Neural crest cell (in vitro differentiated cells): ENCODE measurements around the gene CNBD2. TPM values are rescaled to one million over a fixed set of nuclear protein-coding genes. Genes with fewer than 3 reads are reported as not detected.

Experiments
- DNase-seq: peaks from one replicate; pipeline ENCODE4 v3.0.0; 2021; ENCODE audit warnings: low read depth, mixed read lengths, low spot score
- H3K27ac Mint-ChIP-seq: one replicate; pipeline ENCODE4 v1.8.0; 2021; ENCODE audit warnings: mild to moderate bottlenecking, mixed read lengths; ENCODE audit not compliant: unreplicated experiment
- H3K27me3 Mint-ChIP-seq: 2 replicates; pipeline ENCODE4 v1.8.0; 2021; ENCODE audit warnings: low read depth, mild to moderate bottlenecking, mixed read lengths
- H3K36me3 Mint-ChIP-seq: 2 replicates; pipeline ENCODE4 v1.8.0; 2021; ENCODE audit warnings: low read depth, mild to moderate bottlenecking, mixed read lengths
- H3K4me1 Mint-ChIP-seq: 2 replicates; pipeline ENCODE4 v1.8.0; 2021; ENCODE audit warnings: mixed read lengths
- H3K4me3 Mint-ChIP-seq: one replicate; pipeline ENCODE4 v1.8.0; 2021; ENCODE audit warnings: mild to moderate bottlenecking, mixed read lengths
- H3K9me3 Mint-ChIP-seq: 2 replicates; pipeline ENCODE4 v1.8.0; 2021; ENCODE audit warnings: mixed read lengths
- total RNA-seq: library from RNA; stranded (reverse); gene quantifications from 2 replicates; pipeline ENCODE4 v1.2.1, GENCODE V29; 2021
- TF ChIP-seq, protein P1 (sequence below): fragments of 200-600 bp; sonication (generic); conservative IDR thresholded peaks from 2 replicates; pipeline ENCODE4 v1.5.0; 2021; ENCODE audit warnings: antibody characterized with exemption, mild to moderate bottlenecking

The CNBD2 gene
- total RNA-seq, 1 donor from 2014 or later, result 7.4 TPM

DNA sequence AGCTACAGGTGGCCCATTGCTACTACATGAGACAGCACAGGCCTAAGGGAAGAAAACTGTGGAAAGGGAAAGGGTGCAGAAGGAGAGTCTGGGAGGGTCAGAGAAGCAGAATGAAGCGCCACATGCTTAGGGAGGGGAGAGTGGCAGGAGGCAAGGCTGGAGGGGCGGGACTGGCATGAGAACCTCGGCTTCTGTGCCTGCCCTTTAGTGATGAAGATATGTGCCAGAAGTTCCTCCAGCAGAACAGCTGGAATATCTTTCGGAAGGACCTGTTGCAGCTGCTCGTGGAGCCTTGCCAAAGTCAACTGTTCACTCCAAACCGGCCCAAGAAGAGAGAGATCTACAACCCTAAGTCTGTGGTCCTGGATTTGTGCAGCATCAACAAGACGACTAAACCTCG is 61.8 kb downstream of the CNBD2 start:
- Mint-ChIP-seq H3K9me3 (no peaks in the 10 kb centered on the region), H3K4me3 (no peak overlapping the region), H3K4me1 (no peaks in the 10 kb centered on the region), H3K36me3 (no peaks in the 10 kb centered on the region), H3K27ac (no peak overlapping the region), H3K27me3 (no peaks in the 10 kb centered on the region)
- no peak for DNase-seq
- TF ChIP-seq, protein P1, sequence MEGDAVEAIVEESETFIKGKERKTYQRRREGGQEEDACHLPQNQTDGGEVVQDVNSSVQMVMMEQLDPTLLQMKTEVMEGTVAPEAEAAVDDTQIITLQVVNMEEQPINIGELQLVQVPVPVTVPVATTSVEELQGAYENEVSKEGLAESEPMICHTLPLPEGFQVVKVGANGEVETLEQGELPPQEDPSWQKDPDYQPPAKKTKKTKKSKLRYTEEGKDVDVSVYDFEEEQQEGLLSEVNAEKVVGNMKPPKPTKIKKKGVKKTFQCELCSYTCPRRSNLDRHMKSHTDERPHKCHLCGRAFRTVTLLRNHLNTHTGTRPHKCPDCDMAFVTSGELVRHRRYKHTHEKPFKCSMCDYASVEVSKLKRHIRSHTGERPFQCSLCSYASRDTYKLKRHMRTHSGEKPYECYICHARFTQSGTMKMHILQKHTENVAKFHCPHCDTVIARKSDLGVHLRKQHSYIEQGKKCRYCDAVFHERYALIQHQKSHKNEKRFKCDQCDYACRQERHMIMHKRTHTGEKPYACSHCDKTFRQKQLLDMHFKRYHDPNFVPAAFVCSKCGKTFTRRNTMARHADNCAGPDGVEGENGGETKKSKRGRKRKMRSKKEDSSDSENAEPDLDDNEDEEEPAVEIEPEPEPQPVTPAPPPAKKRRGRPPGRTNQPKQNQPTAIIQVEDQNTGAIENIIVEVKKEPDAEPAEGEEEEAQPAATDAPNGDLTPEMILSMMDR, result no peak

DNA sequence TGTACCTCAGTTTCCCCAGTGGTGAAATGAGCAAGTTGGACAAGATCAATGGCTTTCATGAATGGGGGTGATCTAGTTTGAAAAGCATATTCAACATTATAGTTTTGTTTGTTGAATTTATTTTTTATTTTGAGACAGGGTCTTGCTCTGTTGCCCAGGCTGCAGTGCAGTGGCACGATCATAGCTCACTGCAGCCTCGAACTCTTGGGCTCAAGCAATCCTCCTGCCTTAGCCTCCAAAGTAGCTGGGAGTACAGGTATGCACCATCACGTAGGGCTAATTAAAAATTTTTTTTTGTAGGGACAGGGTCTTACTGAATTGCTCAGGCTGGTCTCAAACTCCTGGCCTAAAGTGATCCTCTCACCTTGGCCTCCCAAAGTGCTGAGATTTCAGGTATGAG is 63.4 kb downstream of the CNBD2 start:
- Mint-ChIP-seq H3K4me3 (no peak overlapping the region), H3K4me1 (no peaks in the 10 kb centered on the region)
- DNase-seq, result no peak

DNA sequence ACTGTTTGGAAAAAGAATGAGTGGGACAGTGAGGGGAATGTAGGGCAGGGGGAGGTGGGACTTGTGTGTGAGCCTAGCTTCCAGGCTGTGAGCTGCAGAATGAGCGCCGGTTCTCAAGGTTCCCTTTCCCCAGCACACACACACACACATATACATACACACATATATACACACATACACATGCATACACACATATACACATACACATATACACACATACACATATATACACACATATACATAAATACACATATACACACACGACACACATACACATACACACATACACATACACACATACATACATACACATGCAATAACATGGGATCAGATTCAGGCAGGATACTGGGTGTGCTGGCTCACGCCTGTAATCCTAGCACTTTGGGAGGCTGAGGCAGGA is 66.5 kb downstream of the CNBD2 start:
- Mint-ChIP-seq H3K27me3 (no peaks in the 10 kb centered on the region), H3K9me3 (no peaks in the 10 kb centered on the region), H3K4me1 (no peaks in the 10 kb centered on the region), H3K4me3 (no peak overlapping the region), H3K27ac (no peak overlapping the region), H3K36me3 (no peaks in the 10 kb centered on the region)
- TF ChIP-seq, protein P1, result no peak
- DNase-seq, result no peak

More for the DNA sequence above, 63.4 kb downstream of the CNBD2 start:
- H3K27ac Mint-ChIP-seq, result no peak overlapping the region
- H3K9me3 Mint-ChIP-seq, result no peaks in the 10 kb centered on the region
- no peaks in the 10 kb centered on the region for H3K36me3 Mint-ChIP-seq
- TF ChIP-seq, protein P1, result no peak
- H3K27me3 Mint-ChIP-seq, result no peaks in the 10 kb centered on the region

DNA sequence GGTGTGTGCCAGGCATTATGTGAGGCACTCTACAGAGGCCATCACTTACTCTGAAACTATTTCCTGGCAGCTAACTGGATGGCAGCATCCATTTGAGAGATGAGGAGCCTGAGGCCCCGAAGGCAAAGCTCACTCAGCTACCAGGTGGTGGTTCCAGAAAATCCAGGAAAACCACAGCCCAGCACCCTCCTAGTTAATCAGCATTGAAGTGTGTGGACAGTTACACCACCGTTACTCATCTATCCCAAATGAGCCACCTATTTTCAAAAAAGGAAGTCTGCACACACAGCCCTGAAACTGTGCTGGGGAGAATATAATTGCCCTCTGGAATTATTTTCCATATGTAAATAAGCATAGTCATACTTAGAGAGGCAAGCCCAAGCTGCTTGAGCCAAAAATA is 67.4 kb downstream of the CNBD2 start:
- Mint-ChIP-seq H3K27me3 (no peaks in the 10 kb centered on the region), H3K9me3 (no peaks in the 10 kb centered on the region), H3K27ac (no peak overlapping the region), H3K36me3 (peaks cover 4% of the 10 kb centered on the region), H3K4me1 (no peaks in the 10 kb centered on the region), H3K4me3 (no peak overlapping the region)
- TF ChIP-seq, protein P1, result no peak
- DNase-seq, result no peak

DNA sequence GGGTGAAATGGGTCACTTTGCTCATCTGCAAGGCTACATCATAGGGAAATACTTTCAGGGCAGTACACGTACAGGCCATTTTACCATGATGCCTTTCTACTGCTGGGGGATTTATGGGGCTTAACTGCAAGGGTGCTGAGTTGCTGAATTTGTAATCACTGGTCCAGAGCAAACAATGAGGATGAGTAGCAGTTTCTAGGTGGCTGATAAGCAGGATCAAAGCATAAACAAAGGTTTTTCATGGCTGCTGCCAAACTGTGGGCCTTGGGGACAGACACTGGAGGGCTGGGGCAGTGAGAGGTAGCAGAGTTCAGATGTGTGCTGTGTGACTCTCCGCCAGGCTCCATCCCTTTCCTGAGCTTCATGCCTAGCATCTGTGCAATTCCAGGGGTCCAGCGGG is 68.3 kb downstream of the CNBD2 start:
- H3K27me3 Mint-ChIP-seq, result no peaks in the 10 kb centered on the region
- H3K4me3 Mint-ChIP-seq, result no peak overlapping the region
- TF ChIP-seq, protein P1, result no peak
- DNase-seq, result no peak
- no peaks in the 10 kb centered on the region for H3K4me1 Mint-ChIP-seq
- no peaks in the 10 kb centered on the region for H3K9me3 Mint-ChIP-seq
- no peak overlapping the region for H3K27ac Mint-ChIP-seq
- H3K36me3 Mint-ChIP-seq, result peaks cover 7% of the 10 kb centered on the region

DNA sequence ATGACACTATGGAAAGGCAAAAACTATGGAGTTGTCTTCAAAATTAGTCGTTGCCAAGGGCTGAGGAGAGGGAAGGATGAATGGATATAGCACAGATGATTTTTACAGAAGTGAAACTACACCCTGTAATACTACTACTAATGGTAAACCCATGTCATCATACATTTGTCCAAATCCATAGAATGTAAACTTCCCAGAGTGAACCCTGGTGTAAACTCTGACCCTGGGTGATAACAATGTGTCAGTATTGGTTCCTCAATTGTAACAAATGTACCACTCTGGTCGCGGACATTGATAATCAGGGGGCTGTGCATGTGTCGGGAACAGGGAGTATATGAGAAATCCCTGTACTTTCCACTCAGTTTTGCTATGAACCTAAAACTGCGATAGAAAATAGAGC is 72.2 kb downstream of the CNBD2 start:
- no peak overlapping the region for H3K4me3 Mint-ChIP-seq
- peaks cover 3% of the 10 kb centered on the region for H3K4me1 Mint-ChIP-seq
- DNase-seq, result no peak
- no peak overlapping the region for H3K27ac Mint-ChIP-seq
- peaks cover 17% of the 10 kb centered on the region for H3K36me3 Mint-ChIP-seq
- TF ChIP-seq, protein P1, result no peak
- no peaks in the 10 kb centered on the region for H3K27me3 Mint-ChIP-seq
- no peaks in the 10 kb centered on the region for H3K9me3 Mint-ChIP-seq
